GM19023 (cell line): ENCODE measurements around the gene WNK1.
"Not testable (repeated sequence)": the region's sequence is repeated elsewhere in the genome, so short reads cannot be mapped to it uniquely, and the experiment has no call there.

ENCODE experiments used
- ATAC-seq: cut with Tn5 transposase; IDR thresholded peaks from one replicate; pipeline ENCODE4 v1.9.1; 2021; ENCODE audit warnings: mild to moderate bottlenecking, moderate library complexity; ENCODE audit not compliant: unreplicated experiment

The WNK1 gene

DNA sequence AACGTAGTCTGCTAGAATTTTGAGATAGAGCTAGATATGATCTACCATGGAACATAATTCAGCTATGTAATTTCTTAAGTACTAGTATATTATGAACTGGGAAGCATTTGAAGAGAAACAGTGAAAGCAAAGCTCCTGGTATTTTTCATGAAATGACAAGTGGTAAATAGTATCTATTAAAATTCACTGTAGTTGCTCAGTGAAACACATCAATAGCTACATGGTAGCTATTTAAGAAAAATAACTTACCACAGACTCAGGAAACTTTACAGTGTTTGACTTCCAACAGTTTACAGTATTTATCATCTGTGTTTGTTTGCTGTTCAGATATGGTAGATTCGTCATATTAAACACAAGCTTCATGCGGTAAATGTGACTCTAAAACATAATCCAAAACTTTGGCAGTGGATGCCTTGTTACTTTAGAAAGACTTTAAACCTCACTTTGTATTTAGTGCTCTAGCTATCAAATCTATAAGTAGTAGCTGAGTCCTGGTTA lies 25.2 kb downstream of the WNK1 start:
- ATAC-seq: no peak

DNA sequence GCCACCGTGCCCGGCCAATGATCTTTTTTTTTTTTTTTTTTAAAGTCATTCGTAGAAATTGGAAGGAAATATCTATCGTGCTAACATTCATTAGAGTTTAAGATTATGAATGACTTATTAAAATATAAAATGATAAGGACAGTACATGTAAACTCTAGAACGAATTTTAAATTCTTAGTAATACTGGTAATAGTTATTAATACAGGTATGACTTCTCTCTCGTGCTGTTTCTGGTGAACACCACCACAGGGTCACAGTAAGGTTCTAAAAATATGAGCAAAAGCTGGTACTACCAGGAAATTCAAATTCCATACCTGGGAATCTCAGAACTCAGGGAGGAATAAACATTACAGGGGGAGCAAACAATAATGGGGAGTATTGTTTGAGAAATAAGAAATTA lies 26.2 kb downstream of the WNK1 start:
- no peak for ATAC-seq

GRCh38 chr12:779745-780734 lies 27.7 kb downstream of the WNK1 start:
- no peak for ATAC-seq

DNA sequence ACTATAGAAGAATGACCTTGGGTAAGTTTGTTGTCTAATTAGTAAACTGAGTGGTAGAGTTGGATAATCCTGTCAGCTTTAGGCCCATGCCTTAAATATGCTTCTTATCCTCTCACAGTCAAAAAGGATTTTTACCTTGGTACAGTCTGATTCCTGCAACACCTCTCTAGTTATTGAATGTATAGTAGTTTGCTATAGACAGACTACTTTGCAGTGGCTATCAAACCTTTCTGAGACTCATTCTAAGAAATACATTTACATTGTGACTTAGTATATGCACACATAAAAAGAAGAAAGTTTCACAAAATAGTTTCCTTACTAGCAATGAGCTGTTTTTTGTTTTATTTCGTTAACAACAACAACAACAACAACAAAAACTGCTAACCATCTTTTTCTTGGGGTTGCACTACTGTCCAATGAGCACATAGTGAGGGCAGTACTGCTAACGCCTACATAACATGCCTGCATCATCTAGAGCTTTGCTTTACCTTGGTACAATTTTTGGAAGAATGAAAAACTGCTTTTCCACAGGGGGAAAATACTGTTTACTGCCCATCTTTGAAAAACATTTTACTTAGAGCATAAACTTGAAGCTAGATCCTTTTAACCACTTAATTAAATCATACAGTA lies 28.5 kb downstream of the WNK1 start:
- ATAC-seq: no peak

GRCh38 chr12:785706-786105 lies 33.3 kb downstream of the WNK1 start:
- ATAC-seq: no peak

DNA sequence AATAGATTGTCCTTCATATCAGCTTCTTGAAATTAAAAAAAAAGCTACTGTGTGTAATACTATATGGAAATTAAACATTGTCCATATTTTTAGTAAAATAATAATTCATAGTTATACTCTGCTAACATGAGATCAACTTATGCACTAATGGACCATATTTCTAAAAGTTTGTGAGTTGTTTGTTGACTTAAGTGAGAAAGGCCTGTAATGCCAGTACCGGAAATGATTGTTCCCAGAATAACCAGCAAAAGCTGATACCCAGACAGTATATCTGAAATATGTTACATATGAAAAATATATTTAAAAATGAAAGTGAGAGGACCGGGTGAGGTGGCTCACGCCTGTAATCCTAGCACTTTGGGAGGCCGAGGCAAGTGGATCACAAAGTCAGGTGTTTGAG lies 35.9 kb downstream of the WNK1 start:
- ATAC-seq: no peak

DNA sequence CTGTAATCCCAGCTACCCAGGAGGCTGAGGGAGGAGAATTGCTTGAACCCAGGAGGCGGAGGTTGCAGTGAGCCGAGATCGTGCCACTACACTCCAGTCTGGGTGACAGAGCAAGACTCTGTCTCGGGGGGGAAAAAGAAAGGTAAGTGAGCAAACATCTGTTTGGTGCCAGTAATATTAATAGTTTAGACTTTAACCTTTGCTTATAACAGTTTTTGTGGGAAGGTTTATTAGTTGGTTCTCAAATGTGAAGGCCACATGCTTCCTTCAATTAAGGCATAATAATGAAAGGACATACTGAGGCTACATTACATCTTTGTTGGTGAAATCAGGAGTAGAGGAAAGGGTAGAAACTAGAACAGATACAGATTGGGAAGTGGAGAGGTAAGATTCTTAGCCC lies 36.4 kb downstream of the WNK1 start:
- ATAC-seq: not testable (repeated sequence)

DNA sequence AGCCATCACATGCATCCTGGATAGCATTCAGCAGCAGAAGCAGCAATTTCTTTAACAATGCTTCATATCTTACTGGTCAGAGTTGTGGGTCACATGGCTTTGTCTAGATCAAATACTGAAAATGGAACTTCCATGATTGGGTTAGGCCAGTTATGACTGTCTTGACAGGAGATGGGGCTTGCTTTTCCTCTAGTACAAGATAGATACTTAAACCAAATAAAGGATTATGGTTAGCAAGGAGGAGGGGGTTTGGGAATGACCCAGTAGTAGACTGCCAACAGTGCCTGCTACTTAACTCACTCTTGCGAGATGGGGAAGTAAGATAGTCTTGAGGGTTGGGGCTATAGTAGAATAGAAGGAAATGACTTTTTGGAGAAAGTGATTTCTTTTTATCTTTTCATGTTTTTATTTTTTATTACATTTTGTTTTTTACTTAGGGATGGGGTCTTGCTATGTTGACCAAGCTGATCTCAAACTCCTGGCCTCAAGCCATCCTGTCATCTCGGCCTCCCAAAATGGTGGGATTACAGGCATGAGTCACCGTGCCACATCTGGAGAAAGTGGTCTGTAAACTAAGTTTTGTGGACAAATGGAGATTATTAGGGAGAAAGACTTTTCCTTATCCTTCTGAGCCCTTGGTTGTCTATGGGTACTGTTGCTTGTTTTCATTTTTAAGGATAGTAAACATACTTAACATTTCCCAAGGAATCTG lies 37.6 kb downstream of the WNK1 start:
- no peak for ATAC-seq

- ATAC-seq: no peak
Observed at GRCh38 chr12:790608-791007, 38.2 kb downstream of the WNK1 start.

DNA sequence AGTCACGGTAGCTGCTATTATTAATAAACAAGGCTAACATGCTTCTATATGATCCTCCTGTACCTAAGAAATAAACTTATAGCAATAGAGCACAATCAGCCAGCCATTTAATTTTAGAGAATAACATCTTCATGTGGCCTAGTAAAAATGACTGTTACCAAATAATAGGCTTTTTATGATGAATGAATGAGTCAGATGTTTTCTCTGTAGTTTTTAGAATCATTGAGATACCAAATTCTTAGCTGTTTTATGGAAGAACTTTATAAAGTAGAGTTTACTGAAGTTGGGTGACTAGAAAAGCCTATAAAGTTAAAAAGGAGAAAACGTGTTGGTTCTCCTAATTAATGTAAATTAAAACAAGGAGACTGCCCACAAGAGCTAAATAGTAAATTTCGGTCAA lies 40.7 kb downstream of the WNK1 start:
- ATAC-seq: no peak

DNA sequence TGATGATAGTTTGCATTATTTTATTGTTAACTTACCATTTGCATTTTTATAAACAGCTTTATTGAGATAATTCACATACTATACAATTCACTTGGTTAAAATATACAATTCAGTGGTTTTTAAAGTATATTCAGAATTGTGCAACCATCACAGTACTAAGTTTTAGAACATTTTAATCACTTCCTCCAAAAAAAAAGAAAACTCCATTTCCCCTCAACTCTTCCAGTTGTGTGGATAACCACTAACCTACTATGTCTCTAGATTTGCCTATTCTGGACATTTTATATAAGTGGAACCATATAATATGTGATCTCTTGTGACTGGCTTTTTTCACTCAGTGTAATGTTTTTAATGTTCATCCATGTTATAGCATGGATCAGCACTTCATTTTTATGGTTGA lies 41.3 kb downstream of the WNK1 start:
- ATAC-seq: no peak

DNA sequence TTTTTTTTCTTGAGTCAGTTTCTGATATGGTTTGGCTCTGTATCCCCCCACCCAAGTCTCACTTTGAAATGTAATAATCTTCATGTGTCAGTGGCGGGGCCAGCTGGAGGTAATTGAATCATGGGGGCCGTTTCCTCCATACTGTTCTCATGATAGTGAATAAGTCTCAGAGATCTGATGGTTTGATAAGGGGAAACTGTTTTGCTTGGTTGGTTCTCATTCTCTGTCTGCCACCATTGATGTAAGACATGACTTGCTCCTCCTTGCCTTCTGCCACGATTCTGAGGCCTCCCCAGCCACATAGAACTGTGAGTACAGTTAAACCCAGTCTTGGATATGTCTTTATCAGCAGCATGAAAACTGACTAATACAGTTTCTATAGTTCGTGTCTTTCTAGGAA lies 42.9 kb downstream of the WNK1 start:
- ATAC-seq: no peak

DNA sequence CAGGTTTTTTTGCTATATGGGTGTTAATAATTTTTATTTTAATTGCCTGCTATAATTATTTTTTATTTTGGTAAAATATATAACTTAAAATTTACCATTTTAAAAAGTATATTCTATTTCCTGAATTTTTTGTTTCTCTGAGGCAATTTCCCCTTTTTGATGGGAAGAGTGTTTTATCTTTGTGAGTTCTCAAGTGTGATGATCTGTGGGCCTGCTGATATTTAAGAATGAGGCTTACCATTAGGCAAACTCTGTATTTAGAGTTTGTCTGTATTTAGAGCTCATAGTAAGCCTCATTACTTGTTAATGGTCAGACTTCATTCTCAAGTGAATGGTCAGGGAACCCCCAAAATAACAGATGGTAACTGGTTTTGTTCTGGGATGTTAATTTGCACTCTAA lies 48.0 kb downstream of the WNK1 start:
- ATAC-seq: no peak

DNA sequence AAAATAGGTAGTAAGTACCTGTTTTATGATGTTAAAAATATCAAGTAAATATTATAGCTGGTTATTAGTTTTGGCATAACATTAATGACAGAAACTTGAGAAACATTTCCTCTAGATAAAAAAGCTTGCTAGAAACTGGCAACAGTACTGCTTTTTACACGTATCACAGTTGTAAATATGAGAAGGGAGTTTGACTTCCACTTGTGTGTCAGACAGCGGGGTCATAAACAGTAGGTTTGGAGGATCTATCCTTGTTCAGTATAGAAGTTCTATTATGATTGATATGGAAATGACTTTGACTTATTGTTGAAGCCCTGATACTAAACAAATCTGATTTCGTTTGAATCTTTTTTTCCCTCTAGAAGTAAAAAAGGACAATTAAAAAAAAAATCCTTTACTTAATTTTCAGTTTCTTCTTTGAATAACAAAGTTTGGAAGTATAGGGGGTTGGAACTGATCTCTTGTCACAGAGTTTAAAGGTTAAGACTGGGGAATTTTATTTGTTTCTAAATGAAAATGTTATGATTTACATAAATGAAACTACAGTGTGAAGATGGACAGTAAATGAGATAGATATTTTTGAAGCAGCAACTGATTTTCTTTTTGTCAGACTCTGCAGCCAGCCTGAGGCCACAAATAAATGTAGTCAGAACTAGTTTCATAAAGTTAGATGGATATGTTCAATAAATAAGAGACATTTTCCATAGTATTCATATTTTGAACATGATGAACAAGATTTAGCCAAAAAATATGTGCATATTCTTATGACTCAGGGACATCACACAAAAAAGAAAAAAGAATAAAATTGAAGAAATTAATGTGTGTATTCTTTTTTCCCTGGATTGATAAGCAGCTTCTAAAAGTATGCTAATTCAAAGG lies 50.1 kb downstream of the WNK1 start:
- no peak for ATAC-seq

GRCh38 chr12:805022-805632 lies 52.7 kb downstream of the WNK1 start:
- ATAC-seq: no peak

DNA sequence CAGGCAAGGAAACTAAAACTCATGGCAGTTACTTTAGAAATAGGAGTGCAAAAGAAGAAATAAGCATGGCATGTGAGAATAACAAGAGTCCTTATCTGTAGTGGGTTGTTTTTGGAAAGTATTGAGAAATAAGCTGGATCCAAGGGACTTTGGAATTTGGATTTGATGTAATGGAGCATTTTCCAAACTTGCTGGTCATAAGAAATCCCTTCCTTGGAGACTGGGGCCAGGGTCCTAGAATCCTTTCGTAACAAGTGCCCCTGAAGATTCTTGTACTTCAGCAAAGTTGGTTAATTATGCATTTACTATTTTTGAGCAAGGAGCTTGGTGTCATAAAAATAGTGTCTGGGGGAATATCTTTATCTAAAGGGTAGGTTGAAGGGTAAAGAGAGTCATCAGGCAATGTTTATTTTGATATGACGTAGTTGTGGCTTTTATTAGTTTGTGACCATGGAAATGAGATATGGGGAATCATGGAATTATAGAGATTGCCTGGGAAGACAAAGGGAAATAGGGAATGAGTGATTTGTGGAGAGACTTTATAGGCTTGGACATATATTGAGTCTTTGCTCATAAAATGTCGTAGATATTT lies 53.9 kb downstream of the WNK1 start:
- ATAC-seq: no peak

DNA sequence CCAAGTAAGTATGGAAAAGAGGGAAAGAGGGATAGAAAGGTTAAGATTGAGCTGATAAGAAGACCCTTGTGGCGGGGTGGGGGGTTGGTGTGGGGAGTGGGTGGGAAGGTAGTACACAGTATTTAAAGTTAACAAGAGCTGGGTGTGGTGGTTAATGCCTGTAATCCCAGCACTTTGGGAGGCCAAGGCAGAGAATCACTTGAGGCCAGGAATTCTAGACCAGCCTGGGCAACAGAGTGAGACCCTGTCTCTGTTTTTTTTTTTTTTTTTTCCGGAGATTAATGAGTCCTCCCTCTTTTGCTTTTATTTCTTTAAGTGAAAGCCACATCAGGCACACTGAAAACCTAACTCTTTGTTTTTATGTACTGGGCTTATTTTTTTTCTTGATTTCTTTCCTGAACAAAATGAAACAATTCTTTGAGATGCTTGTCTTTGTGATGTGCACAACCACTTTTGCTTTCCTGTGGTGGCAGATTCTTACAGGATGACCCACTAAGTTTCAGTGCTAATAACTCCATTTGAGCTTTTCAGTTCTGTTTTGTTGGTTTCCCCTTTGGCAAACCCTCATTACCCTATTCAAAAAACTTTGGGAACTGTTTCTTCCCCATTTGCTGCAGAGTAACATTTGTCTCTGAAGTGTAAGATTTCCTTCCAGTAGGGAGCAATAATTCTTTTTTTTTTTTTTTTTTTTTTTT lies 54.8 kb downstream of the WNK1 start:
- ATAC-seq: no peak

GRCh38 chr12:810116-810515 lies 57.7 kb downstream of the WNK1 start:
- ATAC-seq: no peak
